ENCODE measurements around the gene C2orf42.
"Not testable (repeated sequence)": the region's sequence is repeated elsewhere in the genome, so short reads cannot be mapped to it uniquely, and the experiment has no call there.

The C2orf42 gene

GRCh38 chr2:70102323-70102905 is 88.4 kb downstream of the C2orf42 start:
- not testable (repeated sequence) for DNase-seq

- DNase-seq: not testable (repeated sequence)
Measured at GRCh38 chr2:70101686-70102085, 89.1 kb downstream of the C2orf42 start.

GRCh38 chr2:70101174-70101573 is 89.6 kb downstream of the C2orf42 start:
- no peak for DNase-seq

Measured in NCI-H69 (cell line).